GM18498 (cell line): ENCODE data around the gene SLU7.

Experiments used
- ATAC-seq: cut with Tn5 transposase; IDR thresholded peaks from one replicate; pipeline ENCODE4 v1.9.1; 2021; ENCODE audit warnings: mild to moderate bottlenecking, moderate library complexity; ENCODE audit not compliant: unreplicated experiment

The SLU7 gene

GRCh38 chr5:160420331-160420610 lies 1.4 kb upstream of the SLU7 start:
- no peak for ATAC-seq

GRCh38 chr5:160419458-160420330 lies 813 bp upstream of the SLU7 start:
- ATAC-seq, result no peak

- ATAC-seq, result peak; percentile 83
These were observed 19.2 kb downstream of the SLU7 start, which contains the start of gene FAM200C for GRCh38 chr5:160399402-160400353. TSS of gene FAM200C (minus strand) at chr5:160400054. CDS start at chr5:160395490, 4,564 bp downstream.

- ATAC-seq, result no peak
These were observed 20.1 kb downstream of the SLU7 start for GRCh38 chr5:160398806-160399205.

GRCh38 chr5:160397492-160397891 lies 21.4 kb downstream of the SLU7 start:
- no peak for ATAC-seq

GRCh38 chr5:160395111-160395510 lies 23.8 kb downstream of the SLU7 start:
- no peak for ATAC-seq

- ATAC-seq, result peak; percentile 56
These were observed 27.8 kb downstream of the SLU7 start for GRCh38 chr5:160390787-160391696.

GRCh38 chr5:160387445-160387844 lies 31.4 kb downstream of the SLU7 start:
- no peak for ATAC-seq

GRCh38 chr5:160385496-160385895 lies 33.4 kb downstream of the SLU7 start:
- ATAC-seq, result no peak

- ATAC-seq, result no peak
These were observed 34.2 kb downstream of the SLU7 start for GRCh38 chr5:160384681-160385080.

- ATAC-seq, result no peak
These were observed 36.5 kb downstream of the SLU7 start for GRCh38 chr5:160382346-160382745.

GRCh38 chr5:160380041-160380440 lies 38.8 kb downstream of the SLU7 start:
- no peak for ATAC-seq

GRCh38 chr5:160379511-160379910 lies 39.4 kb downstream of the SLU7 start:
- no peak for ATAC-seq

GRCh38 chr5:160378330-160378729 lies 40.6 kb downstream of the SLU7 start:
- ATAC-seq, result no peak

- no peak for ATAC-seq
These were observed 41.2 kb downstream of the SLU7 start for GRCh38 chr5:160377651-160378050.

GRCh38 chr5:160376416-160376815 lies 42.5 kb downstream of the SLU7 start:
- ATAC-seq, result no peak

- ATAC-seq, result no peak
These were observed 43.2 kb downstream of the SLU7 start for GRCh38 chr5:160375701-160376100.

- no peak for ATAC-seq
These were observed 43.7 kb downstream of the SLU7 start for GRCh38 chr5:160375166-160375565.

GRCh38 chr5:160371294-160371693 lies 47.6 kb downstream of the SLU7 start:
- no peak for ATAC-seq

- ATAC-seq, result no peak
These were observed 48.2 kb downstream of the SLU7 start for GRCh38 chr5:160370713-160371034.
